ACHN (cell line): ENCODE data around the gene YPEL1.
"Not testable (repeated sequence)": the region's sequence is repeated elsewhere in the genome, so short reads cannot be mapped to it uniquely, and the experiment has no call there.

ENCODE experiments used
- DNase-seq: peaks from one replicate; pipeline ENCODE4 v3.0.0-alpha.2; 2015
- in situ Hi-C: cut with HindIII; loops from 2 replicates; pipeline ENCODE4 v1.10.0; 2017; ENCODE audit warnings: low sequenced_read_pairs, low pct_ligation_motif_present, low pct_unique_long_range_greater_than_20kb

Gene YPEL1

GRCh38 chr22:21691816-21692215 lies 43.8 kb downstream of the YPEL1 start:
- no peak for DNase-seq
- in situ Hi-C loops = no loop called here

DNA sequence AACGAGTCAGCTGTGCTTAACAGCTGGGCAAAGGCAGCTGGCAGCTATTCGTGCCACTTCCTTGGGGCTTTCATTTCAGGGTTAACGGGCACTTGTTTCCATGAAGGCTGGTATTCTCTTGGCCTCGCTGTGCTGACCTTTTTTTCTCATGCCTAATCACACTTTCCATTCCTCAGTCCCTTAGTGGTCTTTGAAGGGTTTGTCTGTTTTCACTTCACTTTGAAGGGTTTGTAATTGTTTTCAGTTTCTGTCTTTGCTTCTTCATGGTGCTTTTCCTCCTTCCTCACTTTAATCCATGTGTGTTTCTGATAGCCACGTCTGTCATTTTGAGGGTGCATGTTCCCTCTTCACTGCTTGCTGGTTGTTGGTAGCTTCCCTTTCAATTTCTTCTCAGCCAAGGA lies 45.2 kb downstream of the YPEL1 start:
- in situ Hi-C loops = no loop called here
- no peak for DNase-seq

- in situ Hi-C loops = no loop called here
- no peak for DNase-seq
Measured at GRCh38 chr22:21688706-21689381, 46.8 kb downstream of the YPEL1 start.

GRCh38 chr22:21688341-21688705 lies 47.3 kb downstream of the YPEL1 start:
- DNase-seq = no peak
- in situ Hi-C loops = no loop called here

DNA sequence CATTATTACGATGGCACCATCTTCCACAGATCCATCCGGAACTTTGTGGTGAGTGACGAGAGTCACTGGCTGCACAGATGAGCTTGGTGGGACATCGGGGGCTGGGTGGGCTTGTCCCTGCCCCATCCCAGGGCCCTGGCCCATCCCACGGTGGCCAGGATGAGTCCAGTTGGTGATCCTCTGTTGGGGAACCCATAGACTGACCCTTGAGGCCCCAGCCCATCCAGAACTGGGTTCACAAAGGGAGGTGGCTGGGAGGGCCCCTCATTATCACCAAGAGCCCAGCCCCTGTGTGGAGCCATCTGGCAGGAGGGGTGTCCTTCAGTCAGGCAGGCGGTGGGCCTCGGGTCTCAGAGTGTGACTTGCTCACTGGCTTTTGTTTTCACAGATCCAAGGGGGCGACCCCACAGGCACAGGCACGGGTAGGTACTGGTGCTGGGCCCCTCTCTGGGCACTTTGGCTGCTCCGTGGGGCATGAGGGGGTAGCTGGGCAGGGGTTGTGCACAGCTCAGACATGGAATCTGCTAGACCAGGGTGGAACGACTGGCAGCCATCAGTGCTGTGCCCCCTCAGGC lies 47.8 kb downstream of the YPEL1 start:
- no peak for DNase-seq

DNA sequence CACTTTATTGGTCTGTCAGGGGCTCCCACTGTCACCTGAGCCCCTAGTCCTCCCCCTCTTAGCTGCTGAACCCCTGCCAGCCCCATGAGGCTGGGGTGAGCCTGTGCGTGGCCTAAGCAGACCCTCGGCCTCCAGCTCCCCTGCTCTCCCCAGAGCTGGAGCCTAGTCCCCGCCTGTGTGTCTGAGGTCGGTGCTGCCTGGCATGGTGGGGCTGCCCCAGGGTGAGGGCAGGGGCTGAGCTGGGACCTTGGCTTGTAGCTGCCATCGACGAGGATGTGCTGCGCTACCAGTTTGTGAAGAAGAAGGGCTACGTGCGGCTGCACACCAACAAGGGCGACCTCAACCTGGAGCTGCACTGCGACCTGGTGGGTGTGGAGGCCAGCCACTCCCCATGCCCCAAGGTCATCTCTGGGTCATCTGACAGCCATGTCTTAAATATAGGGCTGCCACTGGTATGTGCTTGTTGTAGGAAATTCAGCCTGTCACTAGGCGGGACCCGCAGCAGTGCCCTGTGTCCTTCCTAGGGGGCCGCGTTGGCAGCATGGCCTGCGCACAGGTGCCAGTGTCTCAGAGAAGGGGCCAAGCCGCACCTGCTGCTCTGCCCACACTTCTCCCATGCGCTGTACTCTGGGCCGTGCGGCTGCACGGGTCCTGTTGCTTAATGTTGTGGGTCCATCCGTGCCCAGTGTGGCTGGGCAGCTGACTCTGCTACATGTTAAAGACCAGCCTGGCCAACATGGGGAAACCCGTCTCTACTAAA lies 48.8 kb downstream of the YPEL1 start:
- DNase-seq = no peak
- in situ Hi-C loops = no loop called here

More for the DNA sequence above, 47.8 kb downstream of the YPEL1 start:
- in situ Hi-C loops = no loop called here

GRCh38 chr22:21686193-21686608 lies 49.4 kb downstream of the YPEL1 start:
- DNase-seq = no peak
- in situ Hi-C loops = no loop called here

GRCh38 chr22:21685164-21685513 lies 50.5 kb downstream of the YPEL1 start:
- in situ Hi-C loops = no loop called here
- no peak for DNase-seq

- DNase-seq = no peak
- in situ Hi-C loops = no loop called here
Measured at GRCh38 chr22:21684492-21685163, 51.0 kb downstream of the YPEL1 start.

DNA sequence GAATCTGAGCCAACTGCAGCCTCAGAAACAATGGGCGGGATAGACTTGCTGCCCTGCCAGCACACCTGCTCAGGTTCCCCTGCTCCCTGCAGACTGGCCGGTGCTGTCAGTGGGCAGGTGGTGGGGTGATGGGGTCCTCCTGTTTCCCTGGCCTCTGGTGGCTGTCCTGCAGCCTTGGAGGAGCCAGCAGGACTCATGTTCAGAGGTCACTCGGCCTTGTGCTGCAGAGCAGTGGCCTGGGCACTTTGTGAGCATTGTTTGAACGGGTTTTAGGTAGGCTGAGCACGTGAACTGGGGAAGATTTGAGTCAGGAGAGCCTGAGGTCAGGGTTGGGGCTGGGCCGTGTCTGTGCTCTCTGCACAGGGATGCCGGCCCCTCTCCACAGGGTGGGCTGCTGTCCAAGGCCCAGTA lies 52.2 kb downstream of the YPEL1 start:
- DNase-seq = no peak
- in situ Hi-C loops = no loop called here

DNA sequence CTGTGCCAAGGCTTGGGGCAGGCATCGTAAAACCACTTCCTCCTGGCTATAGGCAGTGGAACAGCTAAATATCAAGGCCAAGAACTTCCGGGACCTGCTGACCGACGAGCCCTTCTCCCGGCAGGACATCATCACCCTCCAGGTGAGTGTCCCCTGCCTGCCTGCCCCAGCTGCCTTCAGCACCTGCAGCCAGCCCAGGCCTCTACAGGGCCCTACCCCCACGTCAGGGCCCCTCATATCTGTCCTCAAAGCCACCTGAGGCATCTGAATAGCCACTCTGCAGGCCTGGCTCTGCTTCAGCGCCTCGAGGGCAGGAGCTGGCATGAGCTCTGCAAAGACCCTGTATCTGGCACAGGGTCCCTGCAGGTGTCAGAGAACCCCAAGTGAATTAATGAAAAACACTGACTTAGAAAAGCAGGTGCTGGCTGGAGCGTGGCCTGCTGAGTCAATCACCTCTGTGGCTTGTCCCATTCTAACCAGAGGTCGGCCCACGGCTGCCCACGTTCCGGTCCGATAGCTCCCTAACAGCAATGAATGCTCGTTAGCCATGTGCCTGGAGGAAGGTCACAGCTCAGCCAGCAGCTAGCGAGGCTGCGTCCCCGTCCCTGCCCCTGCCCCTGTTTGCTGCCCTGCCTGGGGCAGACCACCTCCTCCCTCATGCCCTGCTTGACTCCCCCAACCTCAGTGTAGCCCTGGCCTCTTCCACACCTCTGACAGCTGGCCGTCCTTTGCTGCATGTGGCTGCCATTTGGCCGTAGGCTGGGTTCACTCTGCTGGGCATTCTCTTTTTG lies 53.0 kb downstream of the YPEL1 start:
- DNase-seq = peak; percentile 51

GRCh38 chr22:21681566-21682370 lies 53.8 kb downstream of the YPEL1 start:
- DNase-seq = no peak

More for the DNA sequence above, 53.0 kb downstream of the YPEL1 start:
- in situ Hi-C loops = no loop called here

DNA sequence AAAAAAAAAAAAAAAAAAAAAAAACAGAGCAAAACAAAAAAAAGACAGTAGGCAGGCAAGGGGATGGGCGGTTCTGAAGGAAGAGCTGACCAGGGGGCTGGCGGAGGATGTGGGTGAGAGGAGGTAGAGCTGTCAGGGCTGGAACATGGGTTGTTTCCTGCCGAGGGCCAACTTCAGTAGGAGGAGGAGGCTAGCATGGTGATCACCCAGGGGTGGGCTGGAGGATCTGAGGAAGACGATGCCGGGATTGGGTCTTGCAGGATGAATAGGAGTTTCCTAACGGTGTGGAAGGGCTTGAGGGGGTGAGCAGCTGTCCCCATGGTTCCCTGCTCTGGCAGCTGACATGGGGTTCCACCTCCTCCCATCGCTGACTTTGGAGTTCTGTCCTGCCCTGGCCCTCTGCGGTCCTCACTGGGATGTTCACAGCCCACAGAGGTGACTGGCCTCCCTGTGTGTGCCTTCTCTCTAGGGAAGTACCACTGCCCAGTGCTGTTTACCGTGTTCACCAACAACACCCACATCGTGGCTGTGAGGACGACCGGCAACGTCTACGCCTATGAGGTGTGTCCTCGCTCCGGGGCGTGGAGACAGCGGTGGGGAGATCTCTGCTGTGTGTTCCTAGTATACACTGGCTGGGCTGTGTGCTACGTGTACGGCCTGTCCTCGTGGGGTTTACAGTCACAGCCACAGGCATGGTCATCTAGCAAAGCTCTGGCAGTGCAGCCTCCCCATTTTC lies 54.6 kb downstream of the YPEL1 start:
- no peak for DNase-seq
- in situ Hi-C loops = no loop called here

More at GRCh38 chr22:21681566-21682370, 53.8 kb downstream of the YPEL1 start:
- in situ Hi-C loops = no loop called here

- in situ Hi-C loops = no loop called here
Measured at GRCh38 chr22:21679383-21679782, 56.2 kb downstream of the YPEL1 start.

DNA sequence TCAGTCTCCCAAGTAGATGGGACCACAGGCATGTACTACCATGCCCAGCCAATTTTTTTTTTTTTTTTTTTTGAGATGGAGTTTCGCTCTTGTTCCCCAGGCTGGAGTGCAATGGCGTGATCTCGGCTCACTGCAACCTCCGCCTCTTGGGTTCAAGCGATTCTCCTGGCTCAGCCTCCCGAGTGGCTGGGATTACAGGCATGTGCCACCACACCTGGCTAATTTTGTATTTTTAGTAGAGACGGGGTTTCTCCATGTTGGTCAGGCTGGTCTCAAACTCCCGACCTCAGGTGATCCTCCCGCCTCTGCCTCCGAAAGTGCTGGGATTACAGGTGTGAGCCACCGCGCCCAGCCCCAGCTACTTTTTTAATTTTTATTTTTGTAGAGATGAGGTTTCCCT lies 56.8 kb downstream of the YPEL1 start:
- DNase-seq, in situ Hi-C loops: not testable (repeated sequence)

More at GRCh38 chr22:21679383-21679782, 56.2 kb downstream of the YPEL1 start:
- DNase-seq = no peak

DNA sequence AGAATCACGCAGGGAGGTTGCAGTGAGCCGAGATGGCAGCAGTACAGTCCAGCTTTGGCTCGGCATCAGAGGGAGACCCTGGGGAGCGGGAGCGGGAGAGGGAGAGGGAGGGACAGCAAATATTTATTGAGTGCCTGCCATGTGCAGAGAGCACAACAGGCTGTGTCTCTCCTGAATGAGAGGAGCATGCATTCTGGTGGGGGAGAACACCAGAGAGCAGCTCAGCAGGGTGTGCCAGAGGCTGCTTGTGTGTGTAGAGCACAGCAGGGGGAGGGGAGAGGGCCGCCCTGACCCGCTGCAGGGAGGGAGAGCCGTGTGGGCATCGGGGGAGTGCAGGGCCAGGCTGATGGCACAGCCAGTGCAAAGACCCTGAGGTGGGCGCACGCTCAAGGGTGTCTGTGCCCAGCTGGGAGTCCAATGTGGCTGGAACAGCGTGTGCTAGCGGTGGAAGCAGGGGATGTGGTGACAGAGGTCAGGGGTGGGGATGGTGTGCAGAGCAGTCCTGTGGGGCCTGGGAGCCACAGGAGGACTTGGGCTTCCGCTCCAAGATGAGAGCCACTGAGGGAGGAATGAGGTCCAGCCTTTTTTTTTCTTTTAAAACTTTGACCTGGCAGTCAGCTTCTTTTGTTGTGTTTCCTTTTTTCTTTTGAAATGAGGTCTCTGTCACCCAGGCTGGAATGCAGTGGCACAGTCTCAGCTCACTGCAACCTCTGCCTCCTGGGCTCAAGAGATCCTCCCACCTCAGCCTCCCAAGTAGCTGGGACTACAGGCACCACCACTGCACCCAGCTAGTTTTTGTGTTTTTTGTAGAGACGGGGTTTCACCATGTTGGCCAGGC lies 57.8 kb downstream of the YPEL1 start:
- in situ Hi-C loops = no loop called here
- DNase-seq = no peak
